HEK293T (cell line): ENCODE results near the gene TGM2.

ENCODE experiments used
- BHLHE40 ChIP-seq: fragments of 450-650 bp; IDR thresholded peaks from 2 replicates; pipeline ENCODE4 v1.6.1; 2016; ENCODE audit warnings: mild to moderate bottlenecking, moderate library complexity, borderline replicate concordance
- CTBP1 ChIP-seq: fragments of 450-650 bp; IDR thresholded peaks from 2 replicates; pipeline ENCODE4 v1.6.1; 2016; ENCODE audit warnings: borderline replicate concordance
- FOXA1 ChIP-seq: fragments of 450-650 bp; IDR thresholded peaks from 2 replicates; pipeline ENCODE4 v1.6.1; 2016; ENCODE audit warnings: mild to moderate bottlenecking
- FOXK2 ChIP-seq: fragments of 450-650 bp; IDR thresholded peaks from 2 replicates; pipeline ENCODE4 v1.6.1; 2016; ENCODE audit warnings: mild to moderate bottlenecking
- FOXM1 ChIP-seq: fragments of 450-650 bp; IDR thresholded peaks from 2 replicates; pipeline ENCODE4 v1.6.1; 2017; ENCODE audit warnings: mild to moderate bottlenecking, borderline replicate concordance
- HDGF ChIP-seq: fragments of 450-650 bp; IDR thresholded peaks from 2 replicates; pipeline ENCODE4 v1.6.1; 2017; ENCODE audit warnings: antibody characterized with exemption, borderline replicate concordance
- L3MBTL2 ChIP-seq: fragments of 450-650 bp; conservative IDR thresholded peaks from 2 replicates; pipeline ENCODE4 v1.6.1; 2016; ENCODE audit warnings: mild to moderate bottlenecking
- LEF1 ChIP-seq: fragments of 450-650 bp; IDR thresholded peaks from 2 replicates; pipeline ENCODE4 v1.6.1; 2017; ENCODE audit warnings: mild to moderate bottlenecking, borderline replicate concordance
- SUZ12 ChIP-seq: fragments of 450-650 bp; IDR thresholded peaks from 2 replicates; pipeline ENCODE4 v1.6.1; 2016; ENCODE audit warnings: mild to moderate bottlenecking
- TARDBP ChIP-seq: fragments of 450-650 bp; IDR thresholded peaks from 2 replicates; pipeline ENCODE4 v1.6.1; 2016
- ZNF384 ChIP-seq: fragments of 450-650 bp; IDR thresholded peaks from 2 replicates; pipeline ENCODE4 v1.6.1; 2016

DNA sequence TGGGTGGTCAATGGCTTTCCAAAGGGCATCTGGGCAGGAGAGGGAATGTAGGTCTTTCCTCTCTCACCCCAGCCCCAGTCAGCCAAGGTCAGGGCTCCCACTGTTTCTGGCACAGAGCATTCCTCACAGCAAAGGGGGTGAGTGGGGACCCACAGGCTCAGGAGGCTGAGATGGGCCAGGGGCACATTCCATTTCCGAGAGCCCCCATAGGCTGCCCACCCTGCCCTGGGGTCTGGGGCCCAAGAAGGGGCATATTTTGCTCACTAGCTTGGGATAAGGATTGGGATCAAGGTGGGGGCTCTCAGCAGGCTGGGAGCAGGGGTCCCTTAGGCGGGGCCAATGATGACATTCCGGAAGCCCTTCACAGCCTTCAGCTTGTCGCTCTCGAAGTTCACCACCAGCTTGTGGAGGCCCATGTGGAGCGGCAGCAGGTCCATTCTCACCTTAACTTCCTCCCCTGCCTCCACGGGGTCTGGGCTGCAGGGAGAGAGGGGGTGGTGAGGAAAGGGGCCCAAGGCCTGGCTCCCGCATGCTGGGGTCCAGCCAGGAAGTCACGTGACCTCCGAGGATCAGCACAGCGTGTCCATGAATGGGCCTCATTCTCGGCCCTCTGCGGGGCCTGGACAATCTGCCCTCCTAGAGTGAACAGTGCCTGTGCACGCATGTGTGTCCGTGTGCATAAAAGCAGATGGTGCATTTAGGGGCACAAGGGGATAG lies 35.0 kb downstream of the TGM2 start:
- TF ChIP-seq FOXA1 (no peak), L3MBTL2 (no peak), TARDBP (no peak), FOXK2 (no peak), HDGF (no peak), CTBP1 (no peak), LEF1 (no peak), ZNF384 (no peak), FOXM1 (no peak), BHLHE40 (no peak), SUZ12 (no peak)
